Measurements from ENCODE around the gene PEAK1. TPM values are rescaled to one million over a fixed set of nuclear protein-coding genes. Genes with fewer than 3 reads are reported as not detected.

Gene PEAK1
- total RNA-seq, 1 experiment from 2014 or later, result 21.2 TPM

- Histone ChIP-seq H3K79me2 (ENCODE audit: insufficient read depth, low read length) (peaks cover 17% of the 10 kb centered on the region; the same call in 1 of the 2 replicates), H3K56ac (ENCODE audit: insufficient read length, low read depth, low read length) (peak overlapping the region; percentile 26)
- no peak for DNase-seq
Observed at GRCh38 chr15:77421370-77421700, 1.4 kb upstream of the PEAK1 start.

More at GRCh38 chr15:77421370-77421700, 1.4 kb upstream of the PEAK1 start:
- Histone ChIP-seq H3K14ac (ENCODE audit: insufficient read depth, low read length) (no peak overlapping the region), H3K18ac (ENCODE audit: insufficient read length, low read depth, low read length) (no peak overlapping the region), H2BK12ac (ENCODE audit: insufficient read length, low read depth, low read length) (no peak overlapping the region), H4K91ac (ENCODE audit: insufficient read length, low read depth, low read length) (no peak overlapping the region), H3K79me1 (ENCODE audit: insufficient read depth, low read depth, low read length, poor library complexity, severe bottlenecking) (peaks cover 3% of the 10 kb centered on the region), H2BK20ac (ENCODE audit: low read depth, low read length, poor library complexity, severe bottlenecking) (no peak overlapping the region), H2AFZ (ENCODE audit: low read length) (no peak overlapping the region), H4K5ac (ENCODE audit: insufficient read length, low read depth, low read length) (no peak overlapping the region), H3K27me3 (ENCODE audit: insufficient read depth, low read length) (no peaks in the 10 kb centered on the region), H3K4me2 (ENCODE audit: insufficient read depth, insufficient read length, low read length) (peak overlapping the region; percentile 94), H3K4ac (ENCODE audit: low read depth, low read length) (no peak overlapping the region), H2AK5ac (ENCODE audit: insufficient read length, low read length) (no peak overlapping the region), H3K23me2 (ENCODE audit: insufficient read length, low read depth, low read length, poor library complexity, severe bottlenecking) (peaks cover 10% of the 10 kb centered on the region), H3K9me3 (ENCODE audit: control insufficient read depth, low read depth, low read length) (no peaks in the 10 kb centered on the region), H3K4me1 (ENCODE audit: insufficient read depth, low read length) (peaks cover 12% of the 10 kb centered on the region; the same call in 1 of the 2 replicates), H3K23ac (ENCODE audit: insufficient read length, low read depth, low read length) (no peak overlapping the region), H4K8ac (replicated peaks; ENCODE audit: insufficient read length, low read depth, low read length) (no peak overlapping the region), H3K9ac (ENCODE audit: extremely low read depth, insufficient read length, low read length) (peak overlapping the region; percentile 52), H2BK120ac (ENCODE audit: low read depth, low read length, poor library complexity, severe bottlenecking) (no peak overlapping the region), H3K27ac (ENCODE audit: insufficient read length, low read depth, low read length) (no peak overlapping the region), H2BK5ac (ENCODE audit: insufficient read length, low read length) (no peak overlapping the region), H2BK15ac (ENCODE audit: low read depth, low read length) (no peak overlapping the region), H3T11ph (ENCODE audit: low read length) (no peak overlapping the region), H4K20me1 (ENCODE audit: control insufficient read depth, insufficient read depth, insufficient read length) (no peaks in the 10 kb centered on the region)
- Mint-ChIP-seq H3K36me3 (ENCODE audit: insufficient read depth in 1 of 3, low read depth in 3 of 3) (0 out of 7 replicates have a peak, but pooled peaks cover 0 to 3% (median 0%) of the 10 kb centered on the region in 3 experiments), H3K9me3 (peaks cover 0 to 3% of the 10 kb centered on the region in 2 experiments; a peak in 1 of 5 replicates), H3K4me1 (peaks cover 29 to 39% of the 10 kb centered on the region in 2 experiments), H3K4me3 (peak overlapping the region; percentile 87 to 92), H3K27me3 (ENCODE audit: low read depth) (peaks cover 18% of the 10 kb centered on the region), H3K27ac (peak overlapping the region; percentile 98 to 99 (median 99))
- no CpG with 5 or more reads among the region's 3 CpGs for WGBS (ENCODE audit: extremely low coverage, insufficient read length, low lambda C conversion rate)
- TF ChIP-seq CTCF (conservative IDR thresholded peaks at IDR 0.05), result no peak

All from H9 (cell line).